IMR-90 (cell line): ENCODE measurements around the gene MRPL9. TPM values are rescaled to one million over a fixed set of nuclear protein-coding genes. Genes with fewer than 3 reads are reported as not detected.

ENCODE experiments used
- ATAC-seq: fragments of 200-7000 bp; cut with Tn5 transposase; 2 replicates; pipeline ENCODE4 v1.9.1; 2020; ENCODE audit warnings: low read depth, mild to moderate bottlenecking, moderate library complexity
- BruUV-seq: library from RNA; stranded (reverse); fragments of 400-500 nt; replicated peaks from 2 replicates; lab custom pipeline; 2021; lab: Mats Ljungman, UMichigan
- CTCF ChIA-PET: fragments of 300-600 bp; formaldehyde crosslinking; extraction: SDS; loops from one replicate; lab custom pipeline; 2021; ENCODE audit warnings: antibody characterized with exemption; lab: Yijun Ruan, JAX
- POLR2A ChIA-PET: fragments of 300-600 bp; sonication (Branson Sonifier 250); formaldehyde crosslinking; loops from one replicate; lab custom pipeline; 2022; ENCODE audit warnings: antibody characterized with exemption; ENCODE audit not compliant: unreplicated experiment; lab: Charles Lee
- DNase-seq: peaks from one replicate; pipeline ENCODE4 v3.0.0; 2013
- H2AFZ ChIP-seq: replicated peaks from 2 replicates; pipeline ENCODE3; 2013; ENCODE audit warnings: low read length, mild to moderate bottlenecking; ENCODE audit not compliant: poor library complexity
- H2AK5ac ChIP-seq: 2 replicates; pipeline ENCODE4 v1.6.1; 2013; ENCODE audit warnings: low read depth, low read length, inconsistent platforms
- H2AK9ac ChIP-seq: replicated peaks from 2 replicates; pipeline ENCODE3; 2013; ENCODE audit warnings: mild to moderate bottlenecking, low read depth, low read length, moderate library complexity; ENCODE audit not compliant: poor library complexity
- H2BK120ac ChIP-seq: 2 replicates; pipeline ENCODE4 v1.6.1; 2013; ENCODE audit warnings: low read depth, low read length, inconsistent platforms
- H2BK15ac ChIP-seq: 3 replicates; pipeline ENCODE4 v1.6.1; 2013; ENCODE audit warnings: low read depth, low read length, inconsistent platforms
- H2BK20ac ChIP-seq: 2 replicates; pipeline ENCODE4 v1.6.1; 2013; ENCODE audit warnings: low read depth, mild to moderate bottlenecking, inconsistent platforms, low read length, moderate library complexity
- H2BK5ac ChIP-seq: 2 replicates; pipeline ENCODE4 v1.6.1; 2013; ENCODE audit warnings: mild to moderate bottlenecking, low read depth, low read length, inconsistent platforms; ENCODE audit not compliant: poor library complexity, severe bottlenecking
- H3K14ac ChIP-seq: replicated peaks from 2 replicates; pipeline ENCODE4 v1.6.1; 2013; ENCODE audit warnings: low read depth, low read length, inconsistent platforms
- H3K18ac ChIP-seq: 2 replicates; pipeline ENCODE4 v1.6.1; 2013; ENCODE audit warnings: low read depth, low read length, control low read depth
- H3K23ac ChIP-seq: 2 replicates; pipeline ENCODE4 v1.6.1; 2013; ENCODE audit warnings: low read depth, low read length, inconsistent platforms
- H3K27ac ChIP-seq: 2 replicates; pipeline ENCODE4 v1.5.1; 2013; ENCODE audit warnings: mild to moderate bottlenecking, control low read depth, low read length; ENCODE audit not compliant: insufficient read depth
- H3K27me3 ChIP-seq: 2 replicates; pipeline ENCODE4 v1.6.1; 2013; ENCODE audit warnings: low read length; ENCODE audit not compliant: control insufficient read depth, insufficient read depth
- H3K36me3 ChIP-seq: 2 replicates; pipeline ENCODE4 v1.6.1; 2013; ENCODE audit warnings: low read length, mixed read lengths; ENCODE audit not compliant: control insufficient read depth, insufficient read depth
- H3K4ac ChIP-seq: 2 replicates; pipeline ENCODE4 v1.6.1; 2013; ENCODE audit warnings: low read depth, low read length, inconsistent platforms
- H3K4me1 ChIP-seq: 2 replicates; pipeline ENCODE4 v1.6.1; 2013; ENCODE audit warnings: low read length, mixed read lengths; ENCODE audit not compliant: control insufficient read depth, insufficient read depth
- H3K4me2 ChIP-seq: 2 replicates; pipeline ENCODE4 v1.6.1; 2013; ENCODE audit warnings: low read depth, mild to moderate bottlenecking, control low read depth, low read length, moderate library complexity
- H3K4me3 ChIP-seq: 2 replicates; pipeline ENCODE4 v1.5.1; 2013; ENCODE audit warnings: low read depth, mild to moderate bottlenecking, control low read depth, low read length, moderate library complexity; ENCODE audit not compliant: insufficient read depth
- H3K56ac ChIP-seq: 2 replicates; pipeline ENCODE4 v1.6.1; 2013; ENCODE audit warnings: low read length, inconsistent platforms; ENCODE audit not compliant: insufficient read depth; ENCODE audit errors: extremely low read depth
- H3K79me1 ChIP-seq, 2 experiments: 2 replicates each; pipeline ENCODE4 v1.6.1; 2013; ENCODE audit warnings: low read length in 2 of 2, inconsistent platforms in 1 of 2, low read depth in 1 of 2
- H3K9ac ChIP-seq: 2 replicates; pipeline ENCODE4 v1.6.1; 2013; ENCODE audit warnings: low read depth, low read length, control low read depth
- H3K9me1 ChIP-seq: 2 replicates; pipeline ENCODE4 v1.6.1; 2013; ENCODE audit warnings: low read length, inconsistent platforms; ENCODE audit not compliant: insufficient read depth
- H3K9me3 ChIP-seq: 2 replicates; pipeline ENCODE4 v1.6.1; 2013; ENCODE audit warnings: low read length; ENCODE audit not compliant: control insufficient read depth, insufficient read depth
- H4K20me1 ChIP-seq: 2 replicates; pipeline ENCODE4 v1.6.1; 2013; ENCODE audit warnings: low read length, inconsistent platforms; ENCODE audit not compliant: insufficient read depth
- H4K5ac ChIP-seq: 2 replicates; pipeline ENCODE4 v1.6.1; 2013; ENCODE audit warnings: mild to moderate bottlenecking, low read depth, low read length, control low read depth
- H4K8ac ChIP-seq, 2 experiments: 2 replicates each; pipeline ENCODE4 v1.6.1; 2013; ENCODE audit warnings: low read depth in 2 of 2, low read length in 2 of 2, control low read depth in 1 of 2, inconsistent platforms in 1 of 2
- H4K91ac ChIP-seq: 2 replicates; pipeline ENCODE4 v1.6.1; 2013; ENCODE audit warnings: low read depth, low read length, inconsistent platforms; ENCODE audit not compliant: insufficient read depth
- BHLHE40 ChIP-seq: fragments of 150-350 bp; IDR thresholded peaks from 2 replicates; pipeline ENCODE4 v1.6.1; 2016; ENCODE audit warnings: mild to moderate bottlenecking, low read depth, low read length
- CEBPB ChIP-seq: IDR thresholded peaks from 2 replicates; pipeline ENCODE4 v1.6.1; 2012; ENCODE audit warnings: low read depth, low read length, improper control_type of control experiment
- CHD1 ChIP-seq: IDR thresholded peaks from 2 replicates; pipeline ENCODE4 v1.6.1; 2012; ENCODE audit warnings: low read depth, low read length, improper control_type of control experiment
- CTCF ChIP-seq: conservative IDR thresholded peaks from 2 replicates; pipeline ENCODE4 v1.5.1; 2012; ENCODE audit warnings: mild to moderate bottlenecking, low read depth, low read length, improper control_type of control experiment
- ELK1 ChIP-seq: fragments of 150-350 bp; IDR thresholded peaks from 2 replicates; pipeline ENCODE4 v1.6.1; 2016; ENCODE audit warnings: low read depth, mild to moderate bottlenecking, low read length, moderate library complexity, borderline replicate concordance
- FOS ChIP-seq: fragments of 150-350 bp; IDR thresholded peaks from 2 replicates; pipeline ENCODE4 v1.6.1; 2016; ENCODE audit warnings: low read depth, low read length
- MAFK ChIP-seq: IDR thresholded peaks from 2 replicates; pipeline ENCODE4 v1.6.1; 2012; ENCODE audit warnings: low read depth, low read length, improper control_type of control experiment
- MAZ ChIP-seq: IDR thresholded peaks from 2 replicates; pipeline ENCODE4 v1.6.1; 2012; ENCODE audit warnings: low read depth, mild to moderate bottlenecking, low read length, improper control_type of control experiment, moderate library complexity, borderline replicate concordance
- MXI1 ChIP-seq: IDR thresholded peaks from 2 replicates; pipeline ENCODE4 v1.6.1; 2012; ENCODE audit warnings: low read depth, mild to moderate bottlenecking, low read length, moderate library complexity, borderline replicate concordance
- NFE2L2 ChIP-seq: fragments of 150-350 bp; IDR thresholded peaks from 2 replicates; pipeline ENCODE4 v1.6.1; 2016; ENCODE audit warnings: low read depth, mild to moderate bottlenecking, low read length
- POLR2A ChIP-seq: IDR thresholded peaks from 2 replicates; pipeline ENCODE4 v1.6.1; 2012; ENCODE audit warnings: mild to moderate bottlenecking, low read depth, low read length
- RAD21 ChIP-seq: IDR thresholded peaks from 2 replicates; pipeline ENCODE4 v1.6.1; 2012; ENCODE audit warnings: low read length, improper control_type of control experiment
- RCOR1 ChIP-seq: IDR thresholded peaks from 2 replicates; pipeline ENCODE4 v1.6.1; 2012; ENCODE audit warnings: mild to moderate bottlenecking, low read length, improper control_type of control experiment; ENCODE audit not compliant: insufficient replicate concordance
- RFX5 ChIP-seq: IDR thresholded peaks from 2 replicates; pipeline ENCODE4 v1.8.0; 2012; ENCODE audit warnings: low read depth, mild to moderate bottlenecking, low read length, moderate library complexity
- SMC3 ChIP-seq: fragments of 150-350 bp; IDR thresholded peaks from 2 replicates; pipeline ENCODE4 v1.6.1; 2016; ENCODE audit warnings: low read depth, mild to moderate bottlenecking, antibody characterized with exemption, low read length, moderate library complexity
- USF2 ChIP-seq: fragments of 150-350 bp; IDR thresholded peaks from 2 replicates; pipeline ENCODE4 v1.6.1; 2017; ENCODE audit warnings: mild to moderate bottlenecking, antibody characterized with exemption, low read length, low read depth
- WGBS, 2 experiments: methylation state at CpG; one replicate each; pipeline versions ENCODE4 v1.1.5 to v1.1.7; 2013; ENCODE audit warnings: missing lambda C conversion rate in 2 of 2; ENCODE audit not compliant: insufficient read length in 1 of 2; ENCODE audit errors: extremely low coverage in 2 of 2; 5-methylcytosine and 5-hydroxymethylcytosine counted together
- dilution Hi-C: fragments of 300-500 bp; cut with HindIII; formaldehyde crosslinking; loops from one replicate; pipeline ENCODE4 v1.14.3; 2018; ENCODE audit warnings: low sequenced_read_pairs; ENCODE audit not compliant: unreplicated experiment
- in situ Hi-C: fragments of 300-500 bp; cut with MboI; formaldehyde crosslinking; loops from 3 replicates; pipeline ENCODE4 v1.14.3; 2019; ENCODE audit warnings: low sequenced_read_pairs, inconsistent platforms, mixed read lengths
- intact Hi-C: fragments of 100-400 bp; cut with micrococcal nuclease; formaldehyde crosslinking; loops from 2 replicates; pipeline ENCODE4 v1.10.0; 2022
- polyA plus RNA-seq, 3 experiments: library from polyadenylated mRNA; depleted of rRNA; stranded (reverse); fragments of >200 nt; gene quantifications; 2 replicates each; pipeline ENCODE4 v1.2.3, GENCODE V29; 2012; ENCODE audit warnings: low replicate concordance in 1 of 3
- total RNA-seq: library from RNA; depleted of rRNA; stranded (reverse); fragments of >200 nt; gene quantifications from 2 replicates; pipeline ENCODE4 v1.2.3, GENCODE V29; 2012

Gene MRPL9
- total and polyA plus RNA-seq, 2 of the 4 experiments (the other 2 are of a cell fraction), result 65.4 to 87.5 TPM

- no peak overlapping the region for H2BK20ac ChIP-seq
- H4K91ac ChIP-seq, result no peak overlapping the region
- no CpG with 5 or more reads among the region's 3 CpGs for WGBS, 2 experiments
- ATAC-seq (no peak), DNase-seq (no peak)
- no peak overlapping the region for H2BK5ac ChIP-seq
- H3K4me1 ChIP-seq, result peaks cover 4% of the 10 kb centered on the region; the same call in 1 of the 2 replicates
- POLR2A ChIA-PET, result no interaction called here
- H3K9me1 ChIP-seq, result no peaks in the 10 kb centered on the region
- H3K79me1 ChIP-seq, result no peaks in the 10 kb centered on the region
- no peak overlapping the region for H3K18ac ChIP-seq
- H3K36me3 ChIP-seq, result no peaks in the 10 kb centered on the region
- H3K27ac ChIP-seq, result no peak overlapping the region
- H3K9ac ChIP-seq, result no peak overlapping the region
- no peak overlapping the region for H3K4ac ChIP-seq
- no TSS peak for BruUV-seq
- intact Hi-C loops (no loop called here), dilution Hi-C loops (no loop called here), in situ Hi-C loops (no loop called here)
- no peak overlapping the region for H3K4me3 ChIP-seq
- H2AK5ac ChIP-seq, result no peak overlapping the region
- H2BK15ac ChIP-seq, result no peak overlapping the region
- no peaks in the 10 kb centered on the region for H4K20me1 ChIP-seq
- no peak for TF ChIP-seq POLR2A
- TF ChIP-seq CTCF, result no peak
- no peak for TF ChIP-seq ELK1
- no peak for TF ChIP-seq NFE2L2
- TF ChIP-seq CEBPB, result no peak
- TF ChIP-seq RFX5, result no peak
- TF ChIP-seq FOS, result no peak
- TF ChIP-seq RCOR1, result no peak
- TF ChIP-seq MXI1, result no peak
- no peak for TF ChIP-seq CHD1
- no peak for TF ChIP-seq USF2
- no peak for TF ChIP-seq MAZ
- no peak for TF ChIP-seq BHLHE40
- TF ChIP-seq SMC3, result no peak
- no peak for TF ChIP-seq MAFK
- no peak for TF ChIP-seq RAD21
- H3K14ac ChIP-seq, result no peak overlapping the region
- H3K56ac ChIP-seq, result no peak overlapping the region
- peaks cover 52% of the 10 kb centered on the region for H3K27me3 ChIP-seq
- no peaks in the 10 kb centered on the region for H3K9me3 ChIP-seq
- H2BK120ac ChIP-seq, result no peak overlapping the region
- H3K23ac ChIP-seq, result no peak overlapping the region
- H3K4me2 ChIP-seq, result no peak overlapping the region
- no peak overlapping the region for H2AK9ac ChIP-seq
- no peak overlapping the region for H2AFZ ChIP-seq
- no peak overlapping the region for H4K8ac ChIP-seq
- no peak overlapping the region for H4K5ac ChIP-seq
- CTCF ChIA-PET, result interaction anchor here (0.7 to 0.9 kb wide), 2 partner anchors 11 to 31 kb away, joined by 3 to 4 read pairs; no protein-coding TSS in a partner anchor
Observed at GRCh38 chr1:151723726-151724370, 39.4 kb downstream of the MRPL9 start.
